ENCODE data around the gene DHRS1.
A peak's percentile ranks its signal among the peaks of the same experiment; 100 is the strongest.
"Not testable (repeated sequence)": the region's sequence is repeated elsewhere in the genome, so short reads cannot be mapped to it uniquely, and the experiment has no call there.

The DHRS1 gene

DNA sequence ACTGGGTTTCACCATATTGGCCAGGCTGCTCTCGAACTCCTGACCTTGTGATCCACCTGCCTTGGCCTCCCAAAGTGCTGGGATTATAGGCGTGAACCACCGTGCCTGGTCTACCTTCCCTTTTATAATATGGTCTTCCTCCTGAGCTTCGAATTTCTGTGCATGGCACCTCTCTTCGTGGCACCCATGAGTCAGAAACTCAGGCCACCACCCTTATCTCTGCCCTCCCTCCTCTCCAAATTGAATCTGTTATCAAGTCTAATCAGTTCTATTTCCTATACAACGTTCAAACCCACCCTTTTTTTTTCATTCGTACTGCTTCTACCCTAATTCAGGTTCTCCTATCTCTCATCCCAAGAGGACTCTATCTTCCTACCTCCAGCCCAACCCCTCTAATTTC lies 52.2 kb downstream of the DHRS1 start:
- no peak for DNase-seq (ENCODE audit: low spot score)

DNA sequence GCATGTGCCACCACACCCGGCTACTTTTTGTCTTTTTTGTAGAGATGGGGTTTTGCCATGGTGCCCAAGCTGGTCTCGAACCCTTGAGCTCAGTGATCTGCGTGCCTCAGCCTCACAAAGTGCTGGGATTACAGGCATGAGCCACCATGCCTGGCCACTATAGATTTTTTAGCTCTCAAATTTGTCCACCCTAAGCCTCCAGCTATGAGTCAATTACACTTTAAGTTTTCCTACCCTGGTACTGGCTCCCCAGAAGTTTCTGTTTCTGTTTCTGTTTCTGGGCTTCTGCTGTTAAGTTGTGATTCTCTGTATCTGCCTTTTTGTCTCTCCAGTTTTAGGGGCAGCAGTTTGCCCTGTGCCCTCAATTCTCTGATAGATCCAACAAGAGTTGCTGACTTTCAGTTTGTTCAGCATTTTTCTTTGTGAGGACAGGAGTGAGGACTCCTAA lies 52.8 kb downstream of the DHRS1 start:
- DNase-seq (ENCODE audit: low spot score): no peak

DNA sequence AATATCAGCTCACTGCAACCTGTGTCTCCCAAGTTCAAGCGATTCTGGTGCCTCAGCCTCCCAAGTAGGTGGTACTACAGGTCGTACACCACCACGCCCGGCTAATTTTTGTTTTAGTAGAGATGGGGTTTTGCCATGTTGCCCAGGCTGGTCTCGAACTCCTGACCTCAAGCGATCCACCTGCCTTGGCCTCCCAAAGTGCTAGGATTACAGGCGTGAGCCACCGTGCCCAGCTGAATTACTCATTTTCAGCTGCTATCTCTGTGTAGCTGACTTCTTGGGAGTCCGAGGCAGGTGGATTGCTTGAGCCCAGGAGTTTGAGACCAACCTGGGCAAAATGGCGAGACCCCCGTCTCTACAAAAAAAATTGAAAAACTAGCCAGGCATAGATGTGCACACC lies 54.2 kb downstream of the DHRS1 start:
- not testable (repeated sequence) for DNase-seq (ENCODE audit: low spot score)

DNA sequence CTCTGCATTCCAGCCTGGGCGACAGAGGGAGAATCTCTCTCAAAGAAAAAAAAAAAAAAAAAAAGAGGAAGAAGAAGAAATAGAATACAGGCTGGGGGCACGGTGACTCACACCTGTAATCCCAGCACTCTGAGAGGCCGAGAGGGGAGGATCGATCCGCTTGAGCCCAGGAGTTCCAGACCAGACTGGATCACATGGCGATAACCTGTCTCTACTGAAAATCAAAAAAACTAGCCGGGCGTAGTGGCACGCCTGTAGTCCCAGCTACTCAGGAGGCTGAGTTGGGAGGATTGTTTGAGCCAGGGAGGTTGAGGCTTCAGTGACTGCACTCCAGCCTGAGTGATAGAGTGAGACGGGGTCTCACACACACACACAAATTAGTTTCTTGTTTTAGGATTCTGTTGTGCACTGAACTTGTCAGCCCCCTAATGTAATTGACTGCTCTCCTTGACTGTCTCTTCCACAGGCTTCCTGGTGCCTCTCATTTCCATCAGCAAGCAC lies 56.2 kb downstream of the DHRS1 start:
- DNase-seq (ENCODE audit: low spot score): no peak

DNA sequence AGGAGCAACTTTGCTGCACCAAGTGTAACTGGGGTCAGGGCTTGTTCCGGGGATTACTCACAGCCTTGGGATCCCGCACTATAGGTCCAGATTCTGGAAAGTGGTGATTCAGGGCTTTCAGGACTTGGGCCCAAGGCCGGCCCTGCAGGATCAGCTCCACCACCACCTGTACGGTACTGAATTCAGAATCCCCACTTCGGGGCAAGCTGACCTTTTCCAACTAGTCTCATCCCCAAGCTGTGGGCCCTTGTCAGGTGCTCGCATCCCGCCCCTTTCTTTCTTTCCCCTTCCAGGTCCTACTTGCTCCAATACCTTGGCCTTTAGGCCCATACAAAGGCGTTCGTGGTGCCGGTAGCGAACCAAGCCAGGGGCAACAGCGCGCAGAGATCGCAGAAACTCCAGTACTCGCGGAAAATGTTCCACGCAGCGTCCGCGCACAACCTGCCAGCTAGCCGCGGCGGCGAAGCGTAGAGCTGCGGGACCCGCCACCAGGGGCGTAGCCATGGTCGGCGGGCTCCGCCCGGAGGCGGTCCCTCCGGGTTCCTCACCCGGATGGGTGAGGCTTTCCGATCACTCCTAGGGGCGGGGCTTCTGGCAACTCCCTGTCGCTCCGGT lies 57.6 kb downstream of the DHRS1 start:
- peak; percentile 97 for DNase-seq (ENCODE audit: low spot score)

All from hematopoietic multipotent progenitor cell treated with erythropoietin and hydrocortisone succinate and interleukin-3 and kit ligand, for 17 days (in vitro differentiated cells).